GM10847 (cell line): ENCODE measurements around the gene ZNF367.

ENCODE experiments used
- POLR2A ChIP-seq: IDR thresholded peaks from 2 replicates; pipeline ENCODE4 v1.6.1; 2011; ENCODE audit not compliant: insufficient read length; ENCODE audit errors: extremely low read depth

Gene ZNF367

DNA sequence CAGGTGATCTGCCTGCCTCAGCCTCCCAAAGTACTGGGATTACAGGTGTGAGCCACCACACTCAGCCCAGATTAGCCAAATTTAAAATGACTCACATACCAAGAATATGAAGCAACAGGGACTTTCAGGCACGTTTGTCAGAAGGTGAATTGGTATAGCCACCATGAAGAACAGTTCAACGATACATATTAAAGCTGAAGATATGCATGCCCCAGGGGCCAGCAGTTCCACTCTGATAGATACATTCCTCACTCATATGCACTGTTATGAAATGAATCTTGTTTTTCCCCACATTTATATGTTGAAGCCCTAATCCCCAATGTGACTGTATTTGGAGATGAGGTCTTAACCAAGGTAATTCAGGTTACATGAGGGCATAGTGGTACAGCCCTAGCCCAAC, 57.2 kb downstream of the ZNF367 start:
- TF ChIP-seq POLR2A: no peak

DNA sequence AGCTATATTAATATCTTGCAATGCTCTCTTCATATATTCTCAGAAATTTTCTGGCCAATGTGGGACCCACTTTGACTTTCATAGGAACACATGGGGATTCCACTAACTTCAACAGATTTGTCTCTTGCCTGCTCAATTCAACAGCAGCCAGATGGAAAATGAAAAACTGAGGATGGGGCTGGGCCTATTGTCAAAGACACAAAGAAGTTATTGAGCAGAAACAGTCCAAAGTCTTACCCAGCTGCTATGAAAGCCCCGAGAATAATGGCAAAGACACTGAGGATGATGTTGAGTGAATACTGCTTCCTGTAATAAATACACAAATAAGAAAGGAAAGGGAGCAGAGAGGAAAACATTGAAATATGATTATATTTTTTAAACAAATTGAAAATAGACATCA, 67.3 kb downstream of the ZNF367 start:
- TF ChIP-seq POLR2A: no peak

DNA sequence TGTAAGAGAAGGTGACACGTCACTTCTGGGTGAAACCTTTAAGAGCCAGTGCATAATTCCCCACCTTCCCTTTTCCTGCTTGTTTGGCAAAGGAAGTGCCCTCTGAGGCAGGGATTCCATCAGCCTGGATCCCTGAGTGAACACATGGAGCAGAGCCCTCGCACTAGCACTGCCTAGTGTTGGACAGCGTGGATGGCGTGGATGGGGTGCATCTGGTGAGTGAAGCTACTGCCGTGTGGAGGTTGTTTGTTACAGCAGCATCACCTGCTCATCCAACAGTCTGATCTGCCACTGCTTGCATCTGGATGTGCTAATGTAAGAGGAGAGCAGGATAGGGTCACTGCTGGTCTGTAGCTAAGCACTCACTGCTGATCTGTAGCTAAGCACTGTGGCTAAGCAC, 69.9 kb downstream of the ZNF367 start:
- no peak for TF ChIP-seq POLR2A

DNA sequence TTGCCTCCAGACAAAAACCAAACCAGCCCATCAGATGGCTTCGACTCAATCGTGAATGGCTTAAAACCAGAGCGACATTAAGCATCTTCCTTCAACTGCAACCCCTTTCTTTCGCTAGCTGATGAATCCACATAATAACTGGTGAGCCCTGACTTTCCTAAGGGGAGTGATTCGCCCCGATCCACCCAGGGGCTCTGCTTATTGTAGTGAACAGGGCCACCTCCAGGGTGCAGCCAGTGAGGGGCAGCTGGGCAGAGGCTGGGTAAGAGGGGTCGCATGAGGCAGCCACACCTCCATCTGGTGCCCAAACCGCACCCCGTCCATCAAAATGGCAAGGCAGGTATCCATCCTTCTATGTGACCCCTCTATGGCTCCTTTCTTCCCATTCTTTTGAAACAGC, 72.6 kb downstream of the ZNF367 start:
- no peak for TF ChIP-seq POLR2A

DNA sequence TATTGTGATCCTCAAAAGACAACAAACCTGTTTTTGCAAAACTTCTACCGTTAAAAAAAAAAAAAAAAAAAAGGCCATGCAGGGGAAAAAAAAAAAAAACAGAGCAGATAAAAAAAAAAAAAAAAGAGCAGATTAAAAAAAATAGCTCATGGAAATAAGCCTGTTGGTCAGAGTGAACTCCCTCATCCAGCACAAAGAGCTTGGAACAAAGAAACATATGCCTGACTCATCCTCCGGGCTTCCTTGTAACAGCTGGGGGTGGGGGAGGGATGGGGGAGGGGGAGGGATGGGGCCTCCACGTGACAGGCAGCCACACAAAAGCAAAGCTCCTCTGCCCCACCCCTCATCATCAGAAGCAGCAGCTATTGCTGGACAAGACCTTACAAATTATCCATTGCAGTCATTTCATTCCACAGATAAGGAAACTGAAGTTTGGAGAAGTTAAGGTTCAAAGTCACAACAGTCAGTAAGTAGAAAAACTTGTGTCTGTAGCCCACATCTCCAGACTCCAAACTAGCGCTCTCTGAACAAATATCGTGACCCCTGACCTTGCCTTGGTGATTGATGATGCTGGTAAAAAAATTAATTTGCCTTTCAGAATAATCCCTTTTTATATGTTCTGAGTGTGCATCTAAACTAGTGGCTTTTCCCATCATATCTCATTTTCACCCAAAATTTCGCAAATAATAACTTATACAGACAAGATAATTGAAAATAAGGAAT, 73.6 kb downstream of the ZNF367 start:
- no peak for TF ChIP-seq POLR2A

DNA sequence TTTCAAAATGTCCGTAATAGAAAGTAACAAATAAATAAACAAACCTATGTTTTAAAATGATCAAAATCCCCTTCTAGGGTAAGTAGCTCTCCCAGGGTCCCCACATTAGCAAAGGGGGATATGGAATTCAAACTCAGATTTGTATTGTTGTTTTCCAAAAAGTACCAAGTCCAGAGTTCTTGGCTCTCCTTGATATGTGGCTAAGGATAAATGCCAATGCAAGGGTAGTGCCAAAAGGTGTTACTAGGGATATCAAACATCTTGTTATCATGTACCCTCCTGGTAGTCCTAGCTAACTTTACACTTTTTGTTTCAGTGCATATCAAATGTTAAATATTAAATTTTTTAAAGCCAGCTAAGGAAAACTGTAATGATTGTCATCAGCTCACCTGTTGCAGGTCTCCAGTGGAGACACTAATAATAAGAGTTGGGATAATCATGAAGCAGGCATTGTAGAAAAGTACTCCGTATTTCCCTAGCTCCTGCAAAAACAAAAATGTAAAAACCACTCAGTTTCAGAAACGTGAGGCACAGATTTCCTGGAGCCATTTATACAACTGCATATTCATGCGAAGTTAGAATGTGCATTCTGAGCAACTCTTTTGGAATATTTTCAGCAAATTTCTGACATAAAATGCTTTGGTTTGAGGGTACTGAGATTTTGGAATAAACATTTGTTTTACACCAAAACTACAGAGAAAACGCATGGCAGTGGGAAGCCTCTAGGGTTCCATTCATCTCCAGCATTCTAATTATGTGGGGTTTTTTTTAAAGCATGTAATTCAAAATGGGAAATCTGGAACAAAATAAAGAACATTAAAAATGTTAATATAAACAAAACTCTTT, 74.4 kb downstream of the ZNF367 start:
- no peak for TF ChIP-seq POLR2A

DNA sequence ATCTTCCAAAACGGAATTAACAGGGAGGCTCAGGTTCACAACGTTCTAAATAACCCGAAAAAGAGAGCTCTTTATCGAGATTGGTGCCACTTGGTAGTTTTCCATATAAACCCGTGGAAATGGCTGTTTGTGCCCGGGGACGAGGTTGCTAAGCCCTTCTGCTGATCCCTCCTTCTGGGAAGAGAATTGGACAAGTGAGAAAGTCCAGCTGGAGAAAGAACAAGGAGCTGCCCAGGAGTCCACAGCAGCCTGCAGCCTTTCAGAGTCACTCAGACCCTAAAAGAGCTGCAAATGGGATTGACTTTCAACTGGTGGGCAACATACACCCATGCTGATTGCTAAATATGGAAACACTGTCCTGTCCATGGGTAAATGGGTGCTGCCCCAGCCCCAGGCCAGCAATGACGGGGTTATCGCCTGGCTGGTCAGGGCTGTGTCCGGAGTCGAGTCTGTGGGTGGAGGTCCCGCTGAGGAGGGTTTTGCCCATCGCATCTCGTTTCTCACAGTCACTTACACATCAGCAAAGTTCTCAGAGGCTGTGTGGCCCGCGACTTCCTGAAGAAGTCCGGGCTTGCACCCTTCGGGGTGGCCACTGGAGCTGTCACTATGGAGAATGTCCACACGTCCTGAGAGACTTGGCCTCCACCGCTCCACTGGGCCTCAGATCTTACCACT, 75.5 kb downstream of the ZNF367 start:
- TF ChIP-seq POLR2A: no peak

DNA sequence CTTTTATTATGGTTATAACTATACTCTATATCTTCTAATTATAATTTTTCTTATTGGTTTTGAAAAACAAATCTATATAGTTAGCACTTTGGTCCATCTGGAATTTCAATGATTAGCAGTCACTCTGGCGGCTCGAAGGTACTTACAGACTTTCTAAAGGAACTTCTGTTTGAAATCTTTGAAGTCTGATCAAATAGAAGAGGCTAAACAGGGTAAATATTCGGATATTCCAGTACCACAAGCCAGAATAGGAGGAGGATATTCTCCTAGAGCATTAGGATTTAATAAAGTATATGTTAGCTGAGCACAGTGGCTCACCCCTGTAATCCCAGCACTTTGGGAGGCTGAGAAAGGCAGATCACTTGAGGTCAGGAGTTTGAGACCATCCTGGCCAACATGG, 77.5 kb downstream of the ZNF367 start:
- TF ChIP-seq POLR2A: no peak

DNA sequence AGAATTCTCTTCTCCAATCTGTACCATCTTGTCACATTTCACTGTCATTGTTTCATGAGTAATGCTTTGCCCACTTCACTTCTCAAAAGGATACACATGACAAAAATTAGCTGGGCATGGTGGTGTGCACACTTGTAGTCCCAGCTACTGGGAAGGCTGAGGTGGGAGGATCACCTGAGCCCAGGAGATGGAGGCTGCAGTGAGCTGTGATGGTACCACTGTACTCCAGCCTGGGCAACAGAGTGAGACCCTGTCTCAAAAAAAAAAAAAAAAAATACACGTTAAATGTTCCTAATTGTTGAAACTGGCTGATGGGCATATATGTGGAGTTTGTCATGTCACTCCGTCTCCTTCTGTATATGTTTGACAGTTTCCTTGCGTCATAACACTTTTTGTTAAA, 79.9 kb downstream of the ZNF367 start:
- no peak for TF ChIP-seq POLR2A
